Caco-2 (cell line): ENCODE results near the gene RABL6. TPM values are rescaled to one million over a fixed set of nuclear protein-coding genes. Genes with fewer than 3 reads are reported as not detected.
"Not testable (repeated sequence)": the region's sequence is repeated elsewhere in the genome, so short reads cannot be mapped to it uniquely, and the experiment has no call there.

Source experiments
- BruUV-seq: library from RNA; stranded (reverse); fragments of 400-500 nt; replicated peaks from 2 replicates; lab custom pipeline; 2021; lab: Mats Ljungman, UMichigan
- CTCF ChIA-PET: fragments of 300-600 bp; sonication (Branson Sonifier 250); formaldehyde crosslinking; loops from one replicate; lab custom pipeline; 2022; ENCODE audit warnings: antibody characterized with exemption; lab: Charles Lee
- POLR2A ChIA-PET: fragments of 300-600 bp; sonication (Branson Sonifier 250); formaldehyde crosslinking; loops from one replicate; lab custom pipeline; 2022; ENCODE audit warnings: antibody characterized with exemption; lab: Charles Lee
- DNase-seq, 2 experiments: peaks; one replicate each; pipeline versions ENCODE4 v3.0.0 to v3.0.0-alpha.2; 2020 to 2022
- H3K27me3 ChIP-seq: replicated peaks from 2 replicates; pipeline ENCODE4 v1.6.0; 2011; ENCODE audit warnings: low read length; ENCODE audit not compliant: control insufficient read depth, insufficient read depth
- H3K36me3 ChIP-seq: 2 replicates; pipeline ENCODE4 v1.5.1; 2011; ENCODE audit warnings: low read length; ENCODE audit not compliant: control insufficient read depth, insufficient read depth
- H3K4me1 ChIP-seq: fragments of 250-450 bp; sonication (Bioruptor Pico); 2 replicates; pipeline ENCODE4 v1.5.1; 2020; ENCODE audit warnings: mild to moderate bottlenecking
- H3K4me3 ChIP-seq: 2 replicates; pipeline ENCODE4 v1.5.1; 2011; ENCODE audit warnings: low read depth, mild to moderate bottlenecking, control low read depth, low read length
- H3K9me3 ChIP-seq: fragments of 250-450 bp; sonication (Bioruptor Pico); 2 replicates; pipeline ENCODE4 v1.5.1; 2020; ENCODE audit warnings: mild to moderate bottlenecking, moderate library complexity
- H3K27ac Mint-ChIP-seq: one replicate; pipeline ENCODE4 v1.8.0; 2022; ENCODE audit warnings: mixed read lengths; ENCODE audit not compliant: unreplicated experiment
- H3K27me3 Mint-ChIP-seq: one replicate; pipeline ENCODE4 v1.8.0; 2022; ENCODE audit warnings: mixed read lengths; ENCODE audit not compliant: insufficient read depth, unreplicated experiment
- H3K36me3 Mint-ChIP-seq: one replicate; pipeline ENCODE4 v1.8.0; 2022; ENCODE audit warnings: mild to moderate bottlenecking, mixed read lengths; ENCODE audit not compliant: insufficient read depth, unreplicated experiment
- H3K4me1 Mint-ChIP-seq: one replicate; pipeline ENCODE4 v1.8.0; 2022; ENCODE audit warnings: low read depth, mixed read lengths; ENCODE audit not compliant: unreplicated experiment
- H3K4me3 Mint-ChIP-seq: one replicate; pipeline ENCODE4 v1.8.0; 2022; ENCODE audit warnings: mild to moderate bottlenecking, moderate library complexity, mixed read lengths; ENCODE audit not compliant: unreplicated experiment
- H3K9me3 Mint-ChIP-seq: one replicate; pipeline ENCODE4 v1.8.0; 2022; ENCODE audit warnings: mixed read lengths; ENCODE audit not compliant: unreplicated experiment
- intact Hi-C: fragments of 100-400 bp; cut with micrococcal nuclease; formaldehyde crosslinking; loops from one replicate; pipeline ENCODE4 v1.10.0; 2022; ENCODE audit not compliant: unreplicated experiment
- total RNA-seq: library from RNA; stranded (reverse); gene quantifications from 2 replicates; pipeline ENCODE4 v1.2.3, GENCODE V29; 2022
- TF ChIP-seq, protein P1 (sequence below), 2 experiments: fragments of 200-600 bp in 1 of 2; IDR thresholded peaks; 1 replicate in 1 of 2; 2 replicates in 1 of 2; pipeline versions ENCODE4 v1.5.1 to v1.8.0; 2011 to 2022; ENCODE audit warnings: antibody characterized with exemption in 1 of 2, control low read depth in 1 of 2, inconsistent platforms in 1 of 2, low read depth in 1 of 2, low read length in 1 of 2, mild to moderate bottlenecking in 1 of 2, moderate library complexity in 1 of 2; ENCODE audit not compliant: insufficient read depth in 1 of 2, severe bottlenecking in 1 of 2, unreplicated experiment in 1 of 2

The RABL6 gene
- total RNA-seq, 1 experiment from 2014 or later = 138 TPM

DNA sequence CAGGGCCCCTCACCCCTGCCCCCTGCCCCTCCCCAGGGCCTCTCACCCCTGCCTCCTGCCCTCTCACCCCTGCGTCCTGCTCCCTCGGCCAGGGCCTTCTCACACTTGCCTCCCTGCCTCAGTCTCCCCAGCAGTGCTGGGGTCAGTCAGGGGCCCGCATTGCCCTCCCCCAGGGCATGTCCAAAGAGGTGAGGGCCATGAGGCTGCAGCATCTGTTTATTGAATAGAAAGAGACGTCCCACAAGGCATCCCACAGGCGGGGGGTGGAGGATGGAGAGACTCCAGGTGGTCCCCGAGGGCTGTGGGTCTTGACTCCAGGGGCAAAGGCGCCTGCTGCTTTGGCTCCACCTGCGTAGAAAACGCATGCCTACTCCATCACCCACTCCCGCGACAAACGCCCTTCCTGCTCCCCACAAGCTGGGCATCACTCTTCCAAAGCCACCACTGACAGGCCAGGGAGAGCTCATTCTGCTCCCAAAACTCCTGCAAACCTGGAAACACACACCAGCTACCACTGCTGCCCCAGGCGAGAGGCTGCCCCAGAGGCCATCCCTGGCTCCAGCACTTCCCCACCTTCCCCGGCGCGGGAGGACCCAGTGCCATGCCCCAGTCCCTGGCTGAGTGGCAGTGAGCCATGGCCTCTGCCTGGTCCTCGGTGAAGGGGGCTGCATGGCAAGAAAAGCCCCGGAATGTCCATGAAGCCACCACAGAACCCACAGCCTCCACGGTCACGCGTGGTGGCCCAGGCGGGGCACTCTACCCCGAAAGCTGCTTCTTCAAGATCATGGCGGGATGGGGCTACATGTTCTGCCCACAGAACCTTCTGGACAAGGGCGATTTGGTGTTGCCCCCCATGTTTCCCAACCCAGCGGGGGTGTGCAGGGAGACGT lies 48.1 kb upstream of the RABL6 start:
- no peak overlapping the region for H3K4me3 Mint-ChIP-seq
- ChIA-PET CTCF (no interaction called here), POLR2A (no interaction called here)
- intact Hi-C loops = no loop called here
- no peak overlapping the region for H3K4me3 ChIP-seq
- no peaks in the 10 kb centered on the region for H3K27me3 ChIP-seq
- no peaks in the 10 kb centered on the region for H3K27me3 Mint-ChIP-seq
- H3K9me3 ChIP-seq = no peaks in the 10 kb centered on the region
- no TSS peak for BruUV-seq
- no peaks in the 10 kb centered on the region for H3K4me1 ChIP-seq
- H3K9me3 Mint-ChIP-seq = no peaks in the 10 kb centered on the region
- no peak for DNase-seq
- H3K36me3 Mint-ChIP-seq = no peaks in the 10 kb centered on the region
- H3K4me1 Mint-ChIP-seq = peaks cover 7% of the 10 kb centered on the region
- H3K36me3 ChIP-seq = no peaks in the 10 kb centered on the region
- TF ChIP-seq, protein P1, sequence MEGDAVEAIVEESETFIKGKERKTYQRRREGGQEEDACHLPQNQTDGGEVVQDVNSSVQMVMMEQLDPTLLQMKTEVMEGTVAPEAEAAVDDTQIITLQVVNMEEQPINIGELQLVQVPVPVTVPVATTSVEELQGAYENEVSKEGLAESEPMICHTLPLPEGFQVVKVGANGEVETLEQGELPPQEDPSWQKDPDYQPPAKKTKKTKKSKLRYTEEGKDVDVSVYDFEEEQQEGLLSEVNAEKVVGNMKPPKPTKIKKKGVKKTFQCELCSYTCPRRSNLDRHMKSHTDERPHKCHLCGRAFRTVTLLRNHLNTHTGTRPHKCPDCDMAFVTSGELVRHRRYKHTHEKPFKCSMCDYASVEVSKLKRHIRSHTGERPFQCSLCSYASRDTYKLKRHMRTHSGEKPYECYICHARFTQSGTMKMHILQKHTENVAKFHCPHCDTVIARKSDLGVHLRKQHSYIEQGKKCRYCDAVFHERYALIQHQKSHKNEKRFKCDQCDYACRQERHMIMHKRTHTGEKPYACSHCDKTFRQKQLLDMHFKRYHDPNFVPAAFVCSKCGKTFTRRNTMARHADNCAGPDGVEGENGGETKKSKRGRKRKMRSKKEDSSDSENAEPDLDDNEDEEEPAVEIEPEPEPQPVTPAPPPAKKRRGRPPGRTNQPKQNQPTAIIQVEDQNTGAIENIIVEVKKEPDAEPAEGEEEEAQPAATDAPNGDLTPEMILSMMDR (IDR thresholded peaks at IDR 0.05; ENCODE audit: insufficient read depth in 1 of 2, low read depth in 1 of 2, low read length in 1 of 2, severe bottlenecking in 1 of 2, unreplicated experiment in 1 of 2) = no peak
- H3K27ac Mint-ChIP-seq = no peak overlapping the region

DNA sequence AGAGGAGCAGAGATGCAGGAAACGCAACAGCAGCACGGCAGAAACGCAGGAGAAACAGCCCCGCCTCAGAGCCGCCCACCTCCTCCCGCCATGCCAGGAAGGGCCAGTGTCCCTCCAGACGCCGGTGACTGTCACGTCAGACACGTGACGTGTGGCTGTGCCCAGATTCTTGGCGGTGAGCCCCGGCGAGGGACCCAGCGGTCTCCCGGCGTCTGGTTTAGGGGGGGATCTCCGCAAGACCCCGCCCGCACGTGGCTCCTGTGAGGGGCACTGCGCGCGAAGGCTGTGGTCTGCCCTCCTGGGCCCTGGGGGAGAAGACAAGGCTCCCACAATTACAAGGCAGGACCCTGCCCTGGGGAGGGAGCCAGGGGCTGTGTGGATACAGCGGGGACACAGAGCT lies 47.3 kb upstream of the RABL6 start:
- Mint-ChIP-seq H3K27me3 (no peaks in the 10 kb centered on the region), H3K4me3 (no peak overlapping the region), H3K9me3 (no peaks in the 10 kb centered on the region), H3K27ac (no peak overlapping the region), H3K4me1 (peaks cover 7% of the 10 kb centered on the region), H3K36me3 (no peaks in the 10 kb centered on the region)
- no TSS peak for BruUV-seq
- H3K4me1 ChIP-seq = no peaks in the 10 kb centered on the region; the same call in 1 of the 2 replicates
- intact Hi-C loops = no loop called here
- H3K9me3 ChIP-seq = no peaks in the 10 kb centered on the region
- no peak overlapping the region for H3K4me3 ChIP-seq
- H3K27me3 ChIP-seq = no peaks in the 10 kb centered on the region
- DNase-seq = no peak
- ChIA-PET CTCF (interaction anchor here (0.6 to 1.0 kb wide), 2 partner anchors 40 to 286 kb away, joined by 3 read pairs; no protein-coding TSS in a partner anchor), POLR2A (no interaction called here)
- H3K36me3 ChIP-seq = no peaks in the 10 kb centered on the region
- TF ChIP-seq, protein P1 (IDR thresholded peaks at IDR 0.05; ENCODE audit: insufficient read depth in 1 of 2, low read depth in 1 of 2, low read length in 1 of 2, severe bottlenecking in 1 of 2, unreplicated experiment in 1 of 2) = no peak

DNA sequence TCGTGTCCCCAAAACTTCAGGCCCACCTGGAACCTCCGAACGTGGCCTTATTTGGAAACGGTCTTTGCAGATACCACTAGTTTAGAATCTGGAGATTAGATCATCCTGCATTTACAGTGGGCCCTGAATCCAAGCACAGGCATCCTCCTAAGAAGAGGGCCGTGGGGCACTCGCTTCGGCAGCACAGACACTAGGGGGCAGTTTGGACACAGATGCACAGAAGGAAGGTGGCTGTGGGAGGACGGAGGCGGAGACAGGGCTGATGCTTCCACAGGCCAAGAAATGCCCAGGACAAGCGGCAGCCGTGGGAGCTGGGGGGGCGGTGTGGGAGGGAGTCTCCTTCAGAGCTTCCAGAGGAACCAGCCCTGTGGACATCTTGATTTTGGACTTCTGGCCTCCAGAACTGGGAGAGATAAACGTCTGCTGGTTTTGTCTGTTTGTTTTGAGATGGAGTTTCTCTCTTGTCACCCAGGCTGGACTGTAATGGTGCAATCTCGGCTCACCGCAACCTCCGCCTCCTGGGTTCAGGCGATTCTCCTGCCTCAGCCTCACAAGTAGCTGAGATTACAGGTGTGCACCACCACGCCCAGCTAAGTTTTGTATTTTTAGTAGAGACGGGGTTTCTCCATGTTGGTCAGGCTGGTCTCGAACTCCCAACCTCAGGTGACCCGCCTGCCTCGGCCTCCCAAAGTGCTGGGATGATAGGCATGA lies 46.8 kb upstream of the RABL6 start:
- BruUV-seq, H3K4me1 Mint-ChIP-seq, H3K27ac Mint-ChIP-seq, H3K27me3 ChIP-seq, H3K36me3 Mint-ChIP-seq, H3K36me3 ChIP-seq, H3K9me3 ChIP-seq, H3K4me3 Mint-ChIP-seq, H3K4me1 ChIP-seq, H3K27me3 Mint-ChIP-seq, intact Hi-C loops, POLR2A ChIA-PET, H3K4me3 ChIP-seq, H3K9me3 Mint-ChIP-seq: not testable (repeated sequence)
- CTCF ChIA-PET = interaction anchor here (0.6 to 1.0 kb wide), 2 partner anchors 40 to 285 kb away, joined by 3 read pairs; no protein-coding TSS in a partner anchor
- DNase-seq = peak; percentile 69 to 83
- TF ChIP-seq, protein P1 (IDR thresholded peaks at IDR 0.05; ENCODE audit: insufficient read depth in 1 of 2, low read depth in 1 of 2, low read length in 1 of 2, severe bottlenecking in 1 of 2, unreplicated experiment in 1 of 2) = peak; percentile 23 to 57
